Measurements from ENCODE around the gene MMP1.
"Not testable (repeated sequence)": the region's sequence is repeated elsewhere in the genome, so short reads cannot be mapped to it uniquely, and the experiment has no call there.

The MMP1 gene

DNA sequence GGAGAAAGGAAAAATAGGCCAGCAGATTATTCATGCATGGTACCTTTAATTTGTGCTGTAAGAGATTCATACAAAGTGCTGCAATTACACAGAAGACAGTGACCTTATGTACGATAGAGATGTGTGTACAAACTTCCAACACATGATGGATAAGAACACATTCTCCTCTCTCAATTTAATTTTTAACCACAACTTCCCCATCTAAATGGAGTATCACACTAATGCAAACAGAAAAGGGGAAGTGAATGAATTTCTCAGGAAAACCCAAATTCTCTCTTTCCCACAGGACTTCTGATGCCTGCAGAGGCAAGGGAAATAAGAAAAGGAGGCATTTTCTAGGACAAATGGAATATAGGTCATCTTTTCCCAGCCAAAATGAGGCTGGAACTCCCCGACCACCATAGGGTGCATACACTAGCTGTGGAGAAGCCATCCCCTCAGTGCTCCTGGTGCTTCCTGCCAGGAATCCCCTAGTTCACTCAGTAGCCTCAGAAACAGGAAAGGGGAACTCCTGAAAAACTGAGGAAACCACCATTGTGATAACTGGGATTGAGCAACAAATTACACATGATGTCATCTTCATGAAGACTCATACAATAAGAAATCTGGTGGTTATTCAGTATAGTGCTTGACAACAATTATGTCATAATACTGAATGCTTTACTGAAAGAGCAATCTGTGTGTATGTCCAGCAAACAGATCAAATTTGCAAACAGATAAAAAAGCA is 40.0 kb downstream of the MMP1 start:
- no peak for DNase-seq

GRCh38 chr11:102753267-102753666 is 44.7 kb downstream of the MMP1 start:
- no peak for DNase-seq

DNA sequence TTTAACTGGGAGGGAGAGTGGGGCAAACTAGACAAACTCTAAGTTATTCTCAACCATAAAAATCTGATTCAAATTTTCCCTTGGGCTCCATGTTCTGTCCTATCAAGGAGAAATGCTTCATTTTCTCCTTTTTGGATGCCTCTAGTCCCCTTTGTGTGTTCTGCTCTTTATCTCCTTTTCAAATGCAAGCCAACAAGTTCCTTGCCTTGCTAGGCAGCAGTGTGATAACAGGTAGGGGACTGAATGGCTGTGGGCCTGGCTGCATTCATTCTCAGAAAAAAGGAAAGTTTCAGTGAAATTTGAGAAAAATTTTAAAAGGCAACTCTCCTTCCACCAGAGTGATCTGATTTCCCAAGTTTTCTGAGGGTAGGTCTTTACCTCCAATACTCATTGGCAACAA is 46.3 kb downstream of the MMP1 start:
- no peak for DNase-seq

DNA sequence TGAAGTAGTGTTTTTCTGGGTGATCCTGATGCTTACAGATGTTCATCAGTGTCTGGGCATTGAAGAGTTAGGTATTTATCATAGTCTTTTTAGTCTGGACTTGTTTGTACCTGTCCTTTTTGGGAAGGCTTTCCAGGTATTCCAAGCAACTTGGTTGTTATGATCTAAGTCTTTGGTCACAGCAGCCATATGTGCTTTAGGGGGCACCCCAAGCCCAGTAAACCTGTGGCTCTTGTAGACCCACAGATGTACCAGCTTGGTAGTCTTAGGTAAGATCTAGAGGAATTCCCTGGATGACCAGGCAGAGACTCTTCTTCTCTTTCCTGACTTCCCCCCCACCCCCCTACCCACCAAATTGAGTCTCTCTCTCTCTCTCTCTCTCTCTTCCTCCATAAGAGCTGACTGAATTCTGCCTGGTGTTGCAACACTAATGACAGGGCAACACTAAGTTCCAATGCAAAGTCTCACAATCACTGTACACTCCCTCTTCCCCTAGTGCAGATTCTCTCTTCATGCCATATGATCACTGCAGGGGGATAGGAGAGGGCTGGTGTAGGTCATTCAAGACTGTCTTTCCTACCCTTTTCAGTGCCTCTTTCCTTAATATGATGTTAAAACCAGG is 48.7 kb downstream of the MMP1 start:
- DNase-seq, result no peak

- not testable (repeated sequence) for DNase-seq
These were observed 51.0 kb downstream of the MMP1 start for GRCh38 chr11:102746746-102747578.

All from RPMI8226 (cell line).